Neural cell (in vitro differentiated cells): ENCODE measurements around the gene SLC4A4. TPM values are rescaled to one million over a fixed set of nuclear protein-coding genes. Genes with fewer than 3 reads are reported as not detected.

ENCODE experiments used
- H2AFZ ChIP-seq: fragments of 200-600, 300-800 bp; sonication (generic), shearing (Covaris generic); 2 replicates; pipeline ENCODE4 v1.6.0; 2014; ENCODE audit warnings: low read depth, mild to moderate bottlenecking, antibody characterized with exemption, low read length, moderate library complexity
- H3F3A ChIP-seq: fragments of 200-600 bp; shearing (Covaris generic); 2 replicates; pipeline ENCODE4 v1.6.1; 2016; ENCODE audit warnings: mild to moderate bottlenecking, moderate library complexity, mixed read lengths, antibody characterized with exemption, low read length; ENCODE audit not compliant: insufficient read depth, poor library complexity, severe bottlenecking
- H3K27ac ChIP-seq: fragments of 200-600, 300-800 bp; sonication (generic), shearing (Covaris generic); 2 replicates; pipeline ENCODE4 v1.5.1; 2014; ENCODE audit warnings: mild to moderate bottlenecking, low read length, moderate library complexity
- H3K27me3 ChIP-seq: fragments of 300-800, 200-600 bp; sonication (generic), shearing (Covaris generic); 2 replicates; pipeline ENCODE4 v1.6.0; 2014; ENCODE audit warnings: mild to moderate bottlenecking, low read depth, low read length, moderate library complexity; ENCODE audit not compliant: insufficient read depth
- H3K36me3 ChIP-seq: fragments of 300-800, 200-600 bp; sonication (generic), shearing (Covaris generic); 2 replicates; pipeline ENCODE4 v1.5.1; 2014; ENCODE audit warnings: mild to moderate bottlenecking, antibody characterized with exemption, low read length, moderate library complexity; ENCODE audit not compliant: insufficient read depth
- H3K4me2 ChIP-seq: fragments of 300-800, 200-600 bp; sonication (generic), shearing (Covaris generic); 2 replicates; pipeline ENCODE4 v1.6.0; 2014; ENCODE audit warnings: mild to moderate bottlenecking, low read length
- H3K4me3 ChIP-seq: fragments of 300-800, 200-600 bp; sonication (generic), shearing (Covaris generic); 2 replicates; pipeline ENCODE4 v1.5.1; 2014; ENCODE audit warnings: mild to moderate bottlenecking, low read length, moderate library complexity
- H3K79me2 ChIP-seq: fragments of 200-600 bp; shearing (Covaris generic); replicated peaks from 2 replicates; pipeline ENCODE4 v1.6.0; 2014; ENCODE audit warnings: mild to moderate bottlenecking, low read length, moderate library complexity; ENCODE audit not compliant: insufficient read depth
- H3K9ac ChIP-seq: fragments of 300-800, 200-600 bp; sonication (generic), shearing (Covaris generic); 2 replicates; pipeline ENCODE4 v1.6.1; 2016; ENCODE audit warnings: mild to moderate bottlenecking, low read length, mixed read lengths
- H3K9me2 ChIP-seq: fragments of 200-600 bp; shearing (Covaris generic); 2 replicates; pipeline ENCODE4 v1.6.1; 2016; ENCODE audit warnings: mild to moderate bottlenecking, low read length, mixed read lengths; ENCODE audit not compliant: insufficient read depth
- H3K9me3 ChIP-seq: fragments of 200-600, 300-800 bp; sonication (generic), shearing (Covaris generic); 2 replicates; pipeline ENCODE4 v1.6.1; 2016; ENCODE audit warnings: mild to moderate bottlenecking, mixed run types, low read length, moderate library complexity, mixed read lengths
- H4K20me1 ChIP-seq: fragments of 200-600 bp; shearing (Covaris generic); 2 replicates; pipeline ENCODE4 v1.6.1; 2016; ENCODE audit warnings: mild to moderate bottlenecking, mixed run types; ENCODE audit not compliant: insufficient read depth
- EP300 ChIP-seq: fragments of 450-650 bp; conservative IDR thresholded peaks from 2 replicates; pipeline ENCODE4 v1.6.1; 2014; ENCODE audit warnings: antibody characterized with exemption, mild to moderate bottlenecking, moderate library complexity; ENCODE audit not compliant: poor library complexity, severe bottlenecking
- EZH2 ChIP-seq: fragments of 200-600, 300-800 bp; shearing (Covaris generic), sonication (generic); IDR thresholded peaks from 2 replicates; pipeline ENCODE4 v1.6.1; 2014; ENCODE audit warnings: antibody characterized with exemption, low read length, borderline replicate concordance, mild to moderate bottlenecking; ENCODE audit not compliant: insufficient read depth, poor library complexity, severe bottlenecking
- MXI1 ChIP-seq: fragments of 450-650 bp; conservative IDR thresholded peaks from 2 replicates; pipeline ENCODE4 v1.6.1; 2014; ENCODE audit warnings: antibody characterized with exemption, mild to moderate bottlenecking; ENCODE audit not compliant: poor library complexity, severe bottlenecking
- POLR2AphosphoS5 ChIP-seq: IDR thresholded peaks from 2 replicates; pipeline ENCODE4 v1.6.1; 2012
- RAD21 ChIP-seq: fragments of 450-650 bp; conservative IDR thresholded peaks from 2 replicates; pipeline ENCODE4 v1.6.1; 2014; ENCODE audit warnings: antibody characterized with exemption, mild to moderate bottlenecking, moderate library complexity
- SMC3 ChIP-seq: fragments of 450-650 bp; conservative IDR thresholded peaks from 2 replicates; pipeline ENCODE4 v1.6.1; 2014; ENCODE audit warnings: antibody characterized with exemption, mild to moderate bottlenecking, moderate library complexity; ENCODE audit not compliant: poor library complexity
- TAF1 ChIP-seq: IDR thresholded peaks from 2 replicates; pipeline ENCODE4 v1.6.1; 2012; ENCODE audit warnings: low read depth
- polyA plus RNA-seq: library from polyadenylated mRNA; depleted of rRNA; stranded (reverse); fragments of >200 nt; gene quantifications from 2 replicates; pipeline ENCODE4 v1.2.3, GENCODE V29; 2014
- TF ChIP-seq, protein P1 (sequence below): fragments of 450-650 bp; IDR thresholded peaks from 2 replicates; pipeline ENCODE4 v1.5.1; 2014; ENCODE audit warnings: antibody characterized with exemption, mild to moderate bottlenecking, moderate library complexity; ENCODE audit not compliant: poor library complexity, severe bottlenecking
- TF ChIP-seq, protein P2 (sequence below): IDR thresholded peaks from 2 replicates; pipeline ENCODE4 v1.6.1; 2012; ENCODE audit warnings: borderline replicate concordance

Gene SLC4A4
- polyA plus RNA-seq, 1 donor from 2014 or later = 9.2 TPM

DNA sequence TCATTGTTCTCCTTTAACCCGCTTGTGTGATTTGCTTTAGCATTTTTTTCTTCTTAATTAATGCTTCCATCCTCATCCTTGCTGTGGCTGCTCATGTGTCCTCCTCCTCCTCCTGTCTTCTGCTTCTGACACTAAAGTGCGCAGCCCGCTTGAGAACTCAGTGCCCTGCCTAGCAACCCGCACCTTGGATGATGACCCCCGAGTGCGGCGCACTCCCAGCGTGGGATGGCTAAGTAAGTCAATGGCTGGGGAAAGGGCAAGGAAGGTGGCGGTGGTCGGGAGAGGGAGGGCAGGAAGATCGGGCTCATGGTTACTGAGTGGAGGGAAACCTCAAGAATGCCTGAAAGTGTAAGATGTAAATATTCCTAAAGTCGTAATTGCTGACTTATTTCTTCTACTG is 30.1 kb downstream of the SLC4A4 start:
- H3K27me3 ChIP-seq = no peaks in the 10 kb centered on the region
- TF ChIP-seq TAF1 = no peak
- TF ChIP-seq RAD21 = no peak
- TF ChIP-seq MXI1 = no peak
- no peak for TF ChIP-seq POLR2AphosphoS5
- TF ChIP-seq, protein P1, sequence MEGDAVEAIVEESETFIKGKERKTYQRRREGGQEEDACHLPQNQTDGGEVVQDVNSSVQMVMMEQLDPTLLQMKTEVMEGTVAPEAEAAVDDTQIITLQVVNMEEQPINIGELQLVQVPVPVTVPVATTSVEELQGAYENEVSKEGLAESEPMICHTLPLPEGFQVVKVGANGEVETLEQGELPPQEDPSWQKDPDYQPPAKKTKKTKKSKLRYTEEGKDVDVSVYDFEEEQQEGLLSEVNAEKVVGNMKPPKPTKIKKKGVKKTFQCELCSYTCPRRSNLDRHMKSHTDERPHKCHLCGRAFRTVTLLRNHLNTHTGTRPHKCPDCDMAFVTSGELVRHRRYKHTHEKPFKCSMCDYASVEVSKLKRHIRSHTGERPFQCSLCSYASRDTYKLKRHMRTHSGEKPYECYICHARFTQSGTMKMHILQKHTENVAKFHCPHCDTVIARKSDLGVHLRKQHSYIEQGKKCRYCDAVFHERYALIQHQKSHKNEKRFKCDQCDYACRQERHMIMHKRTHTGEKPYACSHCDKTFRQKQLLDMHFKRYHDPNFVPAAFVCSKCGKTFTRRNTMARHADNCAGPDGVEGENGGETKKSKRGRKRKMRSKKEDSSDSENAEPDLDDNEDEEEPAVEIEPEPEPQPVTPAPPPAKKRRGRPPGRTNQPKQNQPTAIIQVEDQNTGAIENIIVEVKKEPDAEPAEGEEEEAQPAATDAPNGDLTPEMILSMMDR = no peak
- TF ChIP-seq, protein P2, sequence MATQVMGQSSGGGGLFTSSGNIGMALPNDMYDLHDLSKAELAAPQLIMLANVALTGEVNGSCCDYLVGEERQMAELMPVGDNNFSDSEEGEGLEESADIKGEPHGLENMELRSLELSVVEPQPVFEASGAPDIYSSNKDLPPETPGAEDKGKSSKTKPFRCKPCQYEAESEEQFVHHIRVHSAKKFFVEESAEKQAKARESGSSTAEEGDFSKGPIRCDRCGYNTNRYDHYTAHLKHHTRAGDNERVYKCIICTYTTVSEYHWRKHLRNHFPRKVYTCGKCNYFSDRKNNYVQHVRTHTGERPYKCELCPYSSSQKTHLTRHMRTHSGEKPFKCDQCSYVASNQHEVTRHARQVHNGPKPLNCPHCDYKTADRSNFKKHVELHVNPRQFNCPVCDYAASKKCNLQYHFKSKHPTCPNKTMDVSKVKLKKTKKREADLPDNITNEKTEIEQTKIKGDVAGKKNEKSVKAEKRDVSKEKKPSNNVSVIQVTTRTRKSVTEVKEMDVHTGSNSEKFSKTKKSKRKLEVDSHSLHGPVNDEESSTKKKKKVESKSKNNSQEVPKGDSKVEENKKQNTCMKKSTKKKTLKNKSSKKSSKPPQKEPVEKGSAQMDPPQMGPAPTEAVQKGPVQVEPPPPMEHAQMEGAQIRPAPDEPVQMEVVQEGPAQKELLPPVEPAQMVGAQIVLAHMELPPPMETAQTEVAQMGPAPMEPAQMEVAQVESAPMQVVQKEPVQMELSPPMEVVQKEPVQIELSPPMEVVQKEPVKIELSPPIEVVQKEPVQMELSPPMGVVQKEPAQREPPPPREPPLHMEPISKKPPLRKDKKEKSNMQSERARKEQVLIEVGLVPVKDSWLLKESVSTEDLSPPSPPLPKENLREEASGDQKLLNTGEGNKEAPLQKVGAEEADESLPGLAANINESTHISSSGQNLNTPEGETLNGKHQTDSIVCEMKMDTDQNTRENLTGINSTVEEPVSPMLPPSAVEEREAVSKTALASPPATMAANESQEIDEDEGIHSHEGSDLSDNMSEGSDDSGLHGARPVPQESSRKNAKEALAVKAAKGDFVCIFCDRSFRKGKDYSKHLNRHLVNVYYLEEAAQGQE = no peak
- TF ChIP-seq EZH2 = no peak
- TF ChIP-seq SMC3 = no peak
- H3K36me3 ChIP-seq = no peaks in the 10 kb centered on the region
- H3K79me2 ChIP-seq = no peaks in the 10 kb centered on the region
- H3K9me3 ChIP-seq = no peaks in the 10 kb centered on the region
- H3K4me2 ChIP-seq = no peak overlapping the region
- no peak overlapping the region for H3K4me3 ChIP-seq
- no peak overlapping the region for H3K9ac ChIP-seq
- H3K27ac ChIP-seq = no peak overlapping the region
- H4K20me1 ChIP-seq = no peaks in the 10 kb centered on the region
- H2AFZ ChIP-seq = no peak overlapping the region
- H3F3A ChIP-seq = no peaks in the 10 kb centered on the region
- H3K9me2 ChIP-seq = no peaks in the 10 kb centered on the region

DNA sequence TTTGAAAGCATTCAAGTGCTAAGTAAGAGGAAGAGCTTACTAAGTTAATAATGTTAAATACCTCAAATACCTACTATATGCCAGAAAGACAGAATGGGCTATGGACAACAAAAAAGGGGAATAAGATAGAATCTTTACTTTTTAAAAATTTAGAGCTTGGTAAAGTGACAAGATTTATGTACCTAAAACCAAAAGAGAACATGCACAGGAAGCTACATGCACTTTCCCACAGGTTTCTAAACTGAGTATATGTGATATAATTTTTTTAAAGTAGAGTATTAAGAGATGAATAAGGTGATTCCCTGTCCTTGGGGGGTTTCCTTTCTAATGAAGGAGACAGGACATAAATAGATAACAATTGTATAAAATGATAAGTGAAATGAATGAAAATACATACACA is 30.7 kb downstream of the SLC4A4 start:
- H3K4me2 ChIP-seq = no peak overlapping the region
- no peaks in the 10 kb centered on the region for H4K20me1 ChIP-seq
- no peaks in the 10 kb centered on the region for H3K27me3 ChIP-seq
- H3K36me3 ChIP-seq = no peaks in the 10 kb centered on the region
- H3K9ac ChIP-seq = no peak overlapping the region
- H3K9me3 ChIP-seq = no peaks in the 10 kb centered on the region
- no peaks in the 10 kb centered on the region for H3K9me2 ChIP-seq
- no peaks in the 10 kb centered on the region for H3F3A ChIP-seq
- no peak overlapping the region for H3K4me3 ChIP-seq
- H3K27ac ChIP-seq = no peak overlapping the region
- TF ChIP-seq RAD21 (no peak), SMC3 (no peak), POLR2AphosphoS5 (no peak)
- H2AFZ ChIP-seq = no peak overlapping the region
- H3K79me2 ChIP-seq = no peaks in the 10 kb centered on the region

DNA sequence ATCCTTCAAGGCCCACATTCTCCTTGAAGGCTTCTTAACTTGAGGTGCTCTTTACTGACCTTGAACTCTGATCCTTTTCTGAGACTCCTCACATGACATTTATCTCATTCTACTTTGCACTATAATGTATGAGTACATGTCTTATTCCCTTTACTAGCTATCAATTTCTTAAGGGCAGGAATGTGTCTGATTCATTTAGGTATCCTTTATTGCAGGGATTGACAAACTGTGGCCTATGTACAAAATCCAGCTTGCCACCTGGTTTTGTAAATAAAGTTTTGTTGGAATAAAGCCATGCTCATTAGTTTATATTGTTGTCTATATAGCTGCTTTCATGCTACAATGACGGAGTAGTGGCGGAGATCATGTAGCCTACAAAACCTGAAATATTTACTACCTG is 36.7 kb downstream of the SLC4A4 start:
- Histone ChIP-seq H2AFZ (no peak overlapping the region), H3F3A (no peaks in the 10 kb centered on the region)

More for the DNA sequence above, 36.7 kb downstream of the SLC4A4 start:
- Histone ChIP-seq H3K27ac (no peak overlapping the region), H4K20me1 (no peaks in the 10 kb centered on the region), H3K36me3 (no peaks in the 10 kb centered on the region), H3K9ac (no peak overlapping the region), H3K9me2 (no peaks in the 10 kb centered on the region), H3K27me3 (no peaks in the 10 kb centered on the region), H3K4me3 (no peak overlapping the region), H3K4me2 (no peak overlapping the region), H3K9me3 (no peaks in the 10 kb centered on the region), H3K79me2 (no peaks in the 10 kb centered on the region)
- TF ChIP-seq EZH2 (no peak), POLR2AphosphoS5 (no peak), TAF1 (no peak), SMC3 (no peak), EP300 (no peak), RAD21 (no peak), MXI1 (no peak)
- TF ChIP-seq, protein P1 = no peak
- TF ChIP-seq, protein P2 = no peak
